Breast epithelium (tissue), 4 donors: ENCODE results near the gene PLEKHB2. TPM values are rescaled to one million over a fixed set of nuclear protein-coding genes. Genes with fewer than 3 reads are reported as not detected.

ENCODE experiments used
- DNase-seq, 2 donors: peaks; one replicate each; pipeline ENCODE4 v3.0.0-alpha.2; 2019; ENCODE audit warnings: low spot score in 2 of 2
- H3K27ac ChIP-seq, 2 donors: fragments of 200-600 bp; sonication (generic) in 1 of 2; one replicate each; pipeline ENCODE4 v1.5.1; 2016 to 2019; ENCODE audit warnings: mild to moderate bottlenecking in 1 of 2
- H3K27me3 ChIP-seq, 2 donors: fragments of 200-600 bp; sonication (generic) in 1 of 2; one replicate each; pipeline versions ENCODE4 v1.5.1 to v1.6.0; 2017 to 2019; ENCODE audit warnings: control low read depth in 1 of 2, mild to moderate bottlenecking in 1 of 2
- H3K36me3 ChIP-seq: fragments of 200-600 bp; one replicate; pipeline ENCODE4 v1.5.1; 2019
- H3K4me1 ChIP-seq, 2 donors: fragments of 200-600 bp; sonication (generic); one replicate each; pipeline ENCODE4 v1.5.1; 2016 to 2019; ENCODE audit warnings: control low read depth in 1 of 2
- H3K4me3 ChIP-seq, 3 donors: fragments of 200-600 bp; sonication (generic); 1 replicate in 2 of 3; 2 replicates in 1 of 3; pipeline ENCODE4 v1.5.1; 2016 to 2019; ENCODE audit warnings: mild to moderate bottlenecking in 3 of 3, moderate library complexity in 2 of 3
- H3K9me3 ChIP-seq, 2 donors: fragments of 200-600 bp; sonication (generic) in 1 of 2; one replicate each; pipeline ENCODE4 v1.5.1; 2016 to 2019; ENCODE audit warnings: control low read depth in 1 of 2
- CTCF ChIP-seq, 3 donors: fragments of 450-650 bp; IDR thresholded peaks; one replicate each; pipeline ENCODE4 v1.5.1; 2016 to 2017; ENCODE audit warnings: antibody characterized with exemption in 3 of 3, mild to moderate bottlenecking in 3 of 3, moderate library complexity in 3 of 3
- POLR2A ChIP-seq: fragments of 450-650 bp; IDR thresholded peaks from one replicate; pipeline ENCODE4 v1.6.1; 2016; ENCODE audit warnings: antibody characterized with exemption, mild to moderate bottlenecking, moderate library complexity
- POLR2AphosphoS5 ChIP-seq, 3 donors: sonication (generic); formaldehyde crosslinking; IDR thresholded peaks; one replicate each; pipeline ENCODE4 v1.6.1; 2017; ENCODE audit warnings: antibody characterized with exemption in 3 of 3
- intact Hi-C: fragments of 100-400 bp; cut with DNase I; formaldehyde crosslinking; loops from one replicate; pipeline ENCODE4 v1.15.1; 2023; ENCODE audit warnings: low total_unique reads
- total RNA-seq, 3 donors: library from RNA; depleted of rRNA; stranded (reverse); fragments of >200 nt; gene quantifications; one replicate each; pipeline ENCODE4 v1.1.0, GENCODE V29; 2016

The PLEKHB2 gene
- total RNA-seq = 10 to 100 TPM; 47.4 to 75.4 (median 73.6) TPM

DNA sequence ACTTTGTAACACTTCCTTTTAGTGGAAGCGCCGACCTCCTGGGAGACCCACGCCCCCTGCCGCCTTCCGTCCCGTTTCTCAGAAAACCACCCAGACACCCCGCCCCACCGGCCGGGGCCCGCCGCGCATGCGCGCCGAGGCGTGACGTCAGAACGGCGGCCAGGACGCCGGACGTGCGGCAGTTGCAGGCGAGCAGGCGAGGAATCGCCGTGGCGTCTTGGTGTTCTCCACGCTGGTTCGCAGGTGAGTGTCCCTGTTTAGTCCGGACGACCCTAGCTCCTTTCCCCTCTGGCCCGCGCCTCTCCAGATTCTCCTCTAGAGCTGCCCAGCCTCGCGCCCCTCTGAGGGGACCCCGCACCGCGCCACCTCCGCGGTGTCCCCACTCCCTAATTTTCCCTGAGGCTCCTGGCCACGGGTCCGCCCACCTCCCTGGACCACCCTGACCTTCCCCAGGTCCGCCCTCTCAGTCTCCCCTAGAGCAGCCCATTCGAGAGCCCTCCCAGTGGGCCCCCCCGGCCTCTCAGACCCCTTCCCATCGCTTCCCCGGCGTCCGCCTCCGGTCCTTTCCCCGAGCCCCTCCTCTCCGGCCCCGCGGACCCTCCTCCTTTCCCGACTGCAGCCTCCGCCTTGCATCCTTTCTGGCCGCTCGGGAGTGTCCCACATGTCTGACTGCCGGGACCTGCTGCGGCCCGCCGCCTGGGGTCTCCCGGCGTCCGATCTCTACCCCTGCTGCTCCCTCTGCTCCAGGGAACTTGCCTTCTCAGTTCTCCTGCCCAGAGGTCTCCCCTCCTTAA is at the start of gene PLEKHB2:
Gene PLEKHB2 (plus strand): TSS at position 181 of the 794 bp plus-strand sequence. CDS start 15,606 bp downstream, outside the sequence.
- Histone ChIP-seq H3K36me3 (no peaks in the 10 kb centered on the region), H3K9me3 (no peaks in the 10 kb centered on the region), H3K4me1 (peaks cover 4 to 8% of the 10 kb centered on the region in 2 donors), H3K27me3 (no peaks in the 10 kb centered on the region), H3K27ac (peak within 1 kb of the TSS; percentile 93 to 95), H3K4me3 (peak within 1 kb of the TSS; percentile 87 to 100 (median 99))
- intact Hi-C loops = no loop called here
- DNase-seq = peak; percentile 83 to 89
- TF ChIP-seq POLR2A (peak; percentile 85), CTCF (IDR thresholded peaks at IDR 0.05) (peak in 1 of 3 donors; percentile 9), POLR2AphosphoS5 (IDR thresholded peaks at IDR 0.05) (peak; percentile 70 to 90 (median 71))

DNA sequence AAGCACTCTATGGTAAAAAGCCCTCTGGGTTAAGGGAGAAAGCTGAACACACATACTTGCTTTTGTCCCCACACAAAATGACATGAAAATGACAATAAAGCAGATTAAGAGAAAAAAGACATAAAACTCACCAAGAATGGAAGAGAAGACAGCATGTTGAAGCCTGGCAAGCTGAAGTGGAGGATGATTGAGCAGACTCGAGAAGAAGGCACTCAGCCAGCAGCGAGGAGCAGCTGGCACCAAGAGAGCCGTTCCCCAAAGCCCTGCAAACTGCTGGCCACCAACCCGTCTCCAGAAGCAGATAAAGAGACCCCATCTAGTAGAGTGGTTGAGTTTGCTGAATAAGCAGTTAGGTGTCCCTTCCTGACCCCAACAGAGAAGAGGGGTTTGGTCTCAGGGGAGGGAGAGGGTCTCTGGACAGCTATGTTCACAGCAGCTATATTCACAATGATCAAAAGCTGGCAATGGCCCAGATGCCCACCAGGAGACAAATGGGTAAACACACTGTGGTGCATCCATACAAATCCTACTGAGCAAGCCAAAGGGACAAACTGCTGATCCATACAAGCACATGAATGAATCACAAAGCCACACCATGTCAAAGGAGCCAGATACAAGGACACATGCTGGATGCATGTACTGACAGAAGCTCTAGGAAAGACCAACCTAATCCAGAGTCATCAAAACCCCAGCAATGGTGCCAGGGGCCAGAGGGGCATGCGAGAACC is 48.8 kb upstream of the PLEKHB2 start:
- H3K4me3 ChIP-seq = no peak overlapping the region
- no peak for DNase-seq
- H3K36me3 ChIP-seq = peaks cover 4% of the 10 kb centered on the region
- H3K9me3 ChIP-seq = no peaks in the 10 kb centered on the region
- H3K27ac ChIP-seq = no peak overlapping the region
- H3K4me1 ChIP-seq = no peaks in the 10 kb centered on the region
- H3K27me3 ChIP-seq = no peaks in the 10 kb centered on the region
- intact Hi-C loops = no loop called here
- no peak for TF ChIP-seq POLR2A
- no peak for TF ChIP-seq POLR2AphosphoS5 (IDR thresholded peaks at IDR 0.05)
- TF ChIP-seq CTCF (IDR thresholded peaks at IDR 0.05) = no peak

DNA sequence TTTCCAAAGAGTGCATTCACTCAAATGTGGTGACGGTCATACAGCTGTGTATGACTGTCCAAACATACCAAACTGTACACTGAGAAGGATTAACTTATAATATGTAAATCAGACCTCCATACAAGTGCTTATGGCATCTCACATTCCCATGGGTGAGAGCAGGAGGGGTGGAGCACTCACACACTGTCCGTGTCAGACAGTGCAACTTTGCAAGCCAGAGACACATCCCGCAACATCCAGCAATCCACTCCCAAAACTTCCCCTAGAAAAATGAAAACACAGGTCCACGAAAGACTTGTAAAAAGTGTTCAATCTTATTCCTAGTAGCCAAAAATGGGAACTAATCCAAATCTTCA is 48.2 kb upstream of the PLEKHB2 start:
- H3K27ac ChIP-seq = no peak overlapping the region
- TF ChIP-seq CTCF (IDR thresholded peaks at IDR 0.05) (no peak), POLR2A (no peak), POLR2AphosphoS5 (IDR thresholded peaks at IDR 0.05) (no peak)
- no peak for DNase-seq
- H3K36me3 ChIP-seq = peaks cover 4% of the 10 kb centered on the region
- H3K9me3 ChIP-seq = no peaks in the 10 kb centered on the region
- no peak overlapping the region for H3K4me3 ChIP-seq
- H3K4me1 ChIP-seq = no peaks in the 10 kb centered on the region
- H3K27me3 ChIP-seq = no peaks in the 10 kb centered on the region
- intact Hi-C loops = no loop called here

GRCh38 chr2:131058214-131058843 is 46.8 kb upstream of the PLEKHB2 start:
- Histone ChIP-seq H3K4me1 (no peaks in the 10 kb centered on the region), H3K27ac (no peak overlapping the region), H3K4me3 (no peak overlapping the region), H3K27me3 (no peaks in the 10 kb centered on the region), H3K9me3 (no peaks in the 10 kb centered on the region), H3K36me3 (no peaks in the 10 kb centered on the region)
- DNase-seq = no peak
- TF ChIP-seq POLR2A = no peak
- TF ChIP-seq POLR2AphosphoS5 (IDR thresholded peaks at IDR 0.05) = no peak
- TF ChIP-seq CTCF (IDR thresholded peaks at IDR 0.05) = no peak
- intact Hi-C loops = no loop called here
